ENCODE measurements around the gene UXS1.

UXS1 gene

GRCh38 chr2:106107509-106108131 lies 86.5 kb downstream of the UXS1 start:
- WGBS: 95% methylated on average over 14 of the region's 14 CpGs
- Histone ChIP-seq H3K27ac (ENCODE audit: low read depth, low read length) (no peak overlapping the region), H3K9me3 (ENCODE audit: insufficient read depth, low read depth, low read length) (no peaks in the 10 kb centered on the region), H3K27me3 (ENCODE audit: insufficient read depth, low read length) (no peaks in the 10 kb centered on the region), H3K9ac (ENCODE audit: low read depth, low read length) (no peak overlapping the region), H3K36me3 (ENCODE audit: insufficient read depth, low read length) (peaks cover 55% of the 10 kb centered on the region), H3K4me3 (ENCODE audit: low read length) (no peak overlapping the region), H3K4me1 (ENCODE audit: insufficient read depth, low read length) (no peaks in the 10 kb centered on the region)

GRCh38 chr2:106106622-106107508 lies 87.2 kb downstream of the UXS1 start:
- Histone ChIP-seq H3K9me3 (ENCODE audit: insufficient read depth, low read depth, low read length) (no peaks in the 10 kb centered on the region), H3K9ac (ENCODE audit: low read depth, low read length) (no peak overlapping the region), H3K36me3 (ENCODE audit: insufficient read depth, low read length) (peaks cover 48% of the 10 kb centered on the region), H3K27me3 (ENCODE audit: insufficient read depth, low read length) (no peaks in the 10 kb centered on the region), H3K4me3 (ENCODE audit: low read length) (no peak overlapping the region), H3K4me1 (ENCODE audit: insufficient read depth, low read length) (no peaks in the 10 kb centered on the region), H3K27ac (ENCODE audit: low read depth, low read length) (no peak overlapping the region)
- 94% methylated on average over 11 of the region's 12 CpGs for WGBS

GRCh38 chr2:106105151-106105922 lies 88.8 kb downstream of the UXS1 start:
- Histone ChIP-seq H3K9me3 (ENCODE audit: insufficient read depth, low read depth, low read length) (no peaks in the 10 kb centered on the region), H3K36me3 (ENCODE audit: insufficient read depth, low read length) (peaks cover 46% of the 10 kb centered on the region), H3K27me3 (ENCODE audit: insufficient read depth, low read length) (no peaks in the 10 kb centered on the region), H3K4me1 (ENCODE audit: insufficient read depth, low read length) (no peaks in the 10 kb centered on the region), H3K27ac (ENCODE audit: low read depth, low read length) (no peak overlapping the region), H3K4me3 (ENCODE audit: low read length) (no peak overlapping the region), H3K9ac (ENCODE audit: low read depth, low read length) (no peak overlapping the region)
- WGBS: 89% methylated on average over 16 of the region's 16 CpGs

- Histone ChIP-seq H3K4me1 (ENCODE audit: insufficient read depth, low read length) (no peaks in the 10 kb centered on the region), H3K9me3 (ENCODE audit: insufficient read depth, low read depth, low read length) (no peaks in the 10 kb centered on the region), H3K9ac (ENCODE audit: low read depth, low read length) (no peak overlapping the region), H3K4me3 (ENCODE audit: low read length) (no peak overlapping the region), H3K36me3 (ENCODE audit: insufficient read depth, low read length) (peaks cover 45% of the 10 kb centered on the region), H3K27ac (ENCODE audit: low read depth, low read length) (no peak overlapping the region), H3K27me3 (ENCODE audit: insufficient read depth, low read length) (no peaks in the 10 kb centered on the region)
- WGBS: 70% methylated on average over 15 of the region's 16 CpGs
These were observed 89.6 kb downstream of the UXS1 start for GRCh38 chr2:106104332-106105062.

- H3K9me3 ChIP-seq (ENCODE audit: insufficient read depth, low read depth, low read length): no peaks in the 10 kb centered on the region
- peaks cover 5% of the 10 kb centered on the region for H3K4me1 ChIP-seq (ENCODE audit: insufficient read depth, low read length)
- 96% methylated on average over 5 of the region's 5 CpGs for WGBS
- peaks cover 43% of the 10 kb centered on the region for H3K36me3 ChIP-seq (ENCODE audit: insufficient read depth, low read length)
- H3K4me3 ChIP-seq (ENCODE audit: low read length): no peak overlapping the region
- H3K27ac ChIP-seq (ENCODE audit: low read depth, low read length): no peak overlapping the region
- no peak overlapping the region for H3K9ac ChIP-seq (ENCODE audit: low read depth, low read length)
- H3K27me3 ChIP-seq (ENCODE audit: insufficient read depth, low read length): no peaks in the 10 kb centered on the region
These were observed 94.4 kb downstream of the UXS1 start for GRCh38 chr2:106099691-106100090.

- no peak overlapping the region for H3K9ac ChIP-seq (ENCODE audit: low read depth, low read length)
- no peak overlapping the region for H3K27ac ChIP-seq (ENCODE audit: low read depth, low read length)
- no peaks in the 10 kb centered on the region for H3K9me3 ChIP-seq (ENCODE audit: insufficient read depth, low read depth, low read length)
- H3K36me3 ChIP-seq (ENCODE audit: insufficient read depth, low read length): peaks cover 51% of the 10 kb centered on the region
- H3K4me3 ChIP-seq (ENCODE audit: low read length): no peak overlapping the region
- no peaks in the 10 kb centered on the region for H3K27me3 ChIP-seq (ENCODE audit: insufficient read depth, low read length)
- WGBS: 85% methylated on average over 9 of the region's 9 CpGs
- H3K4me1 ChIP-seq (ENCODE audit: insufficient read depth, low read length): peaks cover 5% of the 10 kb centered on the region
These were observed 95.4 kb downstream of the UXS1 start for GRCh38 chr2:106098664-106099063.

- Histone ChIP-seq H3K4me1 (ENCODE audit: insufficient read depth, low read length) (peaks cover 5% of the 10 kb centered on the region), H3K36me3 (ENCODE audit: insufficient read depth, low read length) (peaks cover 54% of the 10 kb centered on the region), H3K9me3 (ENCODE audit: insufficient read depth, low read depth, low read length) (no peaks in the 10 kb centered on the region), H3K4me3 (ENCODE audit: low read length) (no peak overlapping the region), H3K27me3 (ENCODE audit: insufficient read depth, low read length) (no peaks in the 10 kb centered on the region), H3K9ac (ENCODE audit: low read depth, low read length) (no peak overlapping the region), H3K27ac (ENCODE audit: low read depth, low read length) (no peak overlapping the region)
- WGBS: 76% methylated on average over 3 of the region's 3 CpGs
These were observed 96.0 kb downstream of the UXS1 start for GRCh38 chr2:106098081-106098480.

- no peak overlapping the region for H3K4me3 ChIP-seq (ENCODE audit: low read length)
- H3K9me3 ChIP-seq (ENCODE audit: insufficient read depth, low read depth, low read length): no peaks in the 10 kb centered on the region
- H3K27ac ChIP-seq (ENCODE audit: low read depth, low read length): no peak overlapping the region
- H3K27me3 ChIP-seq (ENCODE audit: insufficient read depth, low read length): no peaks in the 10 kb centered on the region
- peaks cover 5% of the 10 kb centered on the region for H3K4me1 ChIP-seq (ENCODE audit: insufficient read depth, low read length)
- H3K9ac ChIP-seq (ENCODE audit: low read depth, low read length): no peak overlapping the region
- 91% methylated on average over 26 of the region's 26 CpGs for WGBS
- H3K36me3 ChIP-seq (ENCODE audit: insufficient read depth, low read length): peaks cover 61% of the 10 kb centered on the region
These were observed 96.8 kb downstream of the UXS1 start for GRCh38 chr2:106097038-106098000.

- no peak overlapping the region for H3K9ac ChIP-seq (ENCODE audit: low read depth, low read length)
- H3K4me1 ChIP-seq (ENCODE audit: insufficient read depth, low read length): peaks cover 5% of the 10 kb centered on the region
- WGBS: 92% methylated on average over 12 of the region's 12 CpGs
- no peak overlapping the region for H3K27ac ChIP-seq (ENCODE audit: low read depth, low read length)
- H3K9me3 ChIP-seq (ENCODE audit: insufficient read depth, low read depth, low read length): no peaks in the 10 kb centered on the region
- H3K4me3 ChIP-seq (ENCODE audit: low read length): no peak overlapping the region
- no peaks in the 10 kb centered on the region for H3K27me3 ChIP-seq (ENCODE audit: insufficient read depth, low read length)
- peaks cover 59% of the 10 kb centered on the region for H3K36me3 ChIP-seq (ENCODE audit: insufficient read depth, low read length)
These were observed 97.6 kb downstream of the UXS1 start for GRCh38 chr2:106096299-106097037.

All from HUES64 (cell line).